IPS-15b (cell line): ENCODE results near the gene LRP1B.

Source experiments
- H3K27me3 ChIP-seq: one replicate; pipeline ENCODE4 v1.6.1; 2013; ENCODE audit warnings: low read length; ENCODE audit not compliant: control insufficient read depth, insufficient read depth
- H3K36me3 ChIP-seq: one replicate; pipeline ENCODE4 v1.6.1; 2013; ENCODE audit warnings: low read length; ENCODE audit not compliant: control insufficient read depth, insufficient read depth
- H3K4me1 ChIP-seq: one replicate; pipeline ENCODE4 v1.6.1; 2013; ENCODE audit warnings: mild to moderate bottlenecking, low read length; ENCODE audit not compliant: control insufficient read depth, insufficient read depth
- H3K4me3 ChIP-seq: one replicate; pipeline ENCODE4 v1.5.1; 2013; ENCODE audit warnings: low read depth, low read length
- H3K9ac ChIP-seq: one replicate; pipeline ENCODE4 v1.6.1; 2013; ENCODE audit warnings: low read depth, mild to moderate bottlenecking, low read length
- H3K9me3 ChIP-seq: one replicate; pipeline ENCODE4 v1.6.1; 2013; ENCODE audit warnings: mild to moderate bottlenecking, low read length; ENCODE audit not compliant: control insufficient read depth, insufficient read depth

LRP1B gene

GRCh38 chr2:141598982-141599381 lies 531.8 kb downstream of the LRP1B start:
- Histone ChIP-seq H3K36me3 (no peaks in the 10 kb centered on the region), H3K4me1 (no peaks in the 10 kb centered on the region), H3K9me3 (no peaks in the 10 kb centered on the region), H3K4me3 (no peak overlapping the region), H3K9ac (no peak overlapping the region), H3K27me3 (no peaks in the 10 kb centered on the region)

GRCh38 chr2:141595316-141595920 lies 535.4 kb downstream of the LRP1B start:
- no peaks in the 10 kb centered on the region for H3K9me3 ChIP-seq
- no peaks in the 10 kb centered on the region for H3K36me3 ChIP-seq
- H3K4me3 ChIP-seq = no peak overlapping the region
- H3K9ac ChIP-seq = no peak overlapping the region
- no peaks in the 10 kb centered on the region for H3K4me1 ChIP-seq
- H3K27me3 ChIP-seq = no peaks in the 10 kb centered on the region

- no peak overlapping the region for H3K4me3 ChIP-seq
- H3K27me3 ChIP-seq = no peaks in the 10 kb centered on the region
- H3K4me1 ChIP-seq = no peaks in the 10 kb centered on the region
- no peaks in the 10 kb centered on the region for H3K9me3 ChIP-seq
- H3K9ac ChIP-seq = no peak overlapping the region
- no peaks in the 10 kb centered on the region for H3K36me3 ChIP-seq
Measured at GRCh38 chr2:141591787-141592186, 539.0 kb downstream of the LRP1B start.

GRCh38 chr2:141590620-141591019 lies 540.2 kb downstream of the LRP1B start:
- Histone ChIP-seq H3K4me1 (no peaks in the 10 kb centered on the region), H3K36me3 (no peaks in the 10 kb centered on the region), H3K9ac (no peak overlapping the region), H3K27me3 (no peaks in the 10 kb centered on the region), H3K4me3 (no peak overlapping the region), H3K9me3 (no peaks in the 10 kb centered on the region)

GRCh38 chr2:141589314-141589713 lies 541.5 kb downstream of the LRP1B start:
- no peaks in the 10 kb centered on the region for H3K4me1 ChIP-seq
- no peak overlapping the region for H3K9ac ChIP-seq
- H3K4me3 ChIP-seq = no peak overlapping the region
- no peaks in the 10 kb centered on the region for H3K27me3 ChIP-seq
- H3K9me3 ChIP-seq = no peaks in the 10 kb centered on the region
- H3K36me3 ChIP-seq = no peaks in the 10 kb centered on the region

GRCh38 chr2:141586985-141587384 lies 543.8 kb downstream of the LRP1B start:
- no peaks in the 10 kb centered on the region for H3K27me3 ChIP-seq
- H3K4me3 ChIP-seq = no peak overlapping the region
- H3K9me3 ChIP-seq = no peaks in the 10 kb centered on the region
- H3K9ac ChIP-seq = no peak overlapping the region
- no peaks in the 10 kb centered on the region for H3K4me1 ChIP-seq
- no peaks in the 10 kb centered on the region for H3K36me3 ChIP-seq

- Histone ChIP-seq H3K4me1 (peaks cover 5% of the 10 kb centered on the region), H3K36me3 (no peaks in the 10 kb centered on the region)
Measured at GRCh38 chr2:141582213-141582612, 548.6 kb downstream of the LRP1B start.

GRCh38 chr2:141579071-141579470 lies 551.7 kb downstream of the LRP1B start:
- H3K4me1 ChIP-seq = peaks cover 5% of the 10 kb centered on the region
- no peak overlapping the region for H3K4me3 ChIP-seq
- H3K36me3 ChIP-seq = no peaks in the 10 kb centered on the region
- H3K9ac ChIP-seq = no peak overlapping the region
- H3K27me3 ChIP-seq = no peaks in the 10 kb centered on the region
- no peaks in the 10 kb centered on the region for H3K9me3 ChIP-seq

More at GRCh38 chr2:141582213-141582612, 548.6 kb downstream of the LRP1B start:
- Histone ChIP-seq H3K27me3 (no peaks in the 10 kb centered on the region), H3K9ac (no peak overlapping the region), H3K9me3 (no peaks in the 10 kb centered on the region), H3K4me3 (no peak overlapping the region)

GRCh38 chr2:141570474-141571131 lies 560.2 kb downstream of the LRP1B start:
- no peak overlapping the region for H3K9ac ChIP-seq
- no peaks in the 10 kb centered on the region for H3K36me3 ChIP-seq
- H3K9me3 ChIP-seq = no peaks in the 10 kb centered on the region
- H3K27me3 ChIP-seq = no peaks in the 10 kb centered on the region
- peaks cover 5% of the 10 kb centered on the region for H3K4me1 ChIP-seq
- H3K4me3 ChIP-seq = no peak overlapping the region

- Histone ChIP-seq H3K27me3 (no peaks in the 10 kb centered on the region), H3K9me3 (no peaks in the 10 kb centered on the region)
Measured at GRCh38 chr2:141569941-141570340, 560.9 kb downstream of the LRP1B start.

GRCh38 chr2:141565597-141565996 lies 565.2 kb downstream of the LRP1B start:
- Histone ChIP-seq H3K9me3 (no peaks in the 10 kb centered on the region), H3K4me1 (peaks cover 6% of the 10 kb centered on the region), H3K4me3 (no peak overlapping the region), H3K36me3 (no peaks in the 10 kb centered on the region), H3K9ac (no peak overlapping the region), H3K27me3 (no peaks in the 10 kb centered on the region)

More at GRCh38 chr2:141569941-141570340, 560.9 kb downstream of the LRP1B start:
- no peaks in the 10 kb centered on the region for H3K36me3 ChIP-seq
- H3K4me3 ChIP-seq = no peak overlapping the region
- peaks cover 7% of the 10 kb centered on the region for H3K4me1 ChIP-seq
- no peak overlapping the region for H3K9ac ChIP-seq

GRCh38 chr2:141560723-141561122 lies 570.1 kb downstream of the LRP1B start:
- Histone ChIP-seq H3K4me1 (peaks cover 6% of the 10 kb centered on the region), H3K27me3 (no peaks in the 10 kb centered on the region), H3K36me3 (no peaks in the 10 kb centered on the region), H3K4me3 (no peak overlapping the region), H3K9ac (no peak overlapping the region), H3K9me3 (no peaks in the 10 kb centered on the region)
